Fibroblast of lung (primary cell): ENCODE results near the gene A1BG.

Experiments used
- EZH2 ChIP-seq: IDR thresholded peaks from 2 replicates; pipeline ENCODE4 v1.5.1; 2012; ENCODE audit warnings: low read length, control low read depth, mild to moderate bottlenecking; ENCODE audit errors: missing control alignments
- TF ChIP-seq, protein P1 (sequence below), 2 donors: IDR thresholded peaks in 1 of 2; conservative IDR thresholded peaks in 1 of 2; 1 replicate in 1 of 2; 2 replicates in 1 of 2; pipeline ENCODE4 v1.5.1; 2011 to 2012; ENCODE audit warnings: low read length in 2 of 2, control low read depth in 1 of 2, inconsistent platforms in 1 of 2, low read depth in 1 of 2, mild to moderate bottlenecking in 1 of 2

DNA sequence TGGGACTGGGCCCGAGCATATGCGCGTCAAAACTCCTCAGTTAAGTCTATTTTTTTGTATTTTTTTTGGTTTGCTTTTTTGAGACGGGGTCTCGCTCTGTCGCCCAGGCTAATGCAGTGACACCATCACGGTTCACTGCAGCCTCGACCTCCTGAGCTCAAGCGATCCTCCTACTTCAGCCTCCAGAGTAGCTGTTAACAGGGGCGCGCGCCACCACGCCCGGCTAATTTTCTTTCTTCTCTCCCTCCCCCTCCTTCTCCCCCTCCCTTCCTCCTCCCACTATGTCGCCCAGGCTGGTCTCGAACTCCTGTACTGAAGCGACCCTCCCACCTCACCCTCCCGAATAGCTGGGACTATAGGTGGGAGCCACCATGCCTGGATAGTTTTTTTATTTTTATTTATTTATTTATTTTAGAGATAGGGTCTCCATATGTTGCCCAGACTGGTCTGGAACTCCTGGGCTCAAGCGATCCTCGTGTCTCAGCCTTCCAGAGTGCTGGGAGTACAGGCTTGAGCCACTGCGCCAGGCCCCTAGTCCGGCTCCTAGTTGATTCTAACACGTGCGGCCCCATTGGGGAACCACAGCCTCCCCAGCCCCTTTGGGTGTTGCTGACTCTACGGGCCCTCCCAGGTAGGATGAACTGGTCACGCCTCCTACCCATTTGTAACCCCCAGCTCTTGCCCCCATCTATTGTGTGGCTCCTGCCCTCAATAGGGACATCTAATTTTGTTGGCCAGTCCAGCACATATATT, 28.3 kb upstream of the A1BG start:
- TF ChIP-seq, protein P1, sequence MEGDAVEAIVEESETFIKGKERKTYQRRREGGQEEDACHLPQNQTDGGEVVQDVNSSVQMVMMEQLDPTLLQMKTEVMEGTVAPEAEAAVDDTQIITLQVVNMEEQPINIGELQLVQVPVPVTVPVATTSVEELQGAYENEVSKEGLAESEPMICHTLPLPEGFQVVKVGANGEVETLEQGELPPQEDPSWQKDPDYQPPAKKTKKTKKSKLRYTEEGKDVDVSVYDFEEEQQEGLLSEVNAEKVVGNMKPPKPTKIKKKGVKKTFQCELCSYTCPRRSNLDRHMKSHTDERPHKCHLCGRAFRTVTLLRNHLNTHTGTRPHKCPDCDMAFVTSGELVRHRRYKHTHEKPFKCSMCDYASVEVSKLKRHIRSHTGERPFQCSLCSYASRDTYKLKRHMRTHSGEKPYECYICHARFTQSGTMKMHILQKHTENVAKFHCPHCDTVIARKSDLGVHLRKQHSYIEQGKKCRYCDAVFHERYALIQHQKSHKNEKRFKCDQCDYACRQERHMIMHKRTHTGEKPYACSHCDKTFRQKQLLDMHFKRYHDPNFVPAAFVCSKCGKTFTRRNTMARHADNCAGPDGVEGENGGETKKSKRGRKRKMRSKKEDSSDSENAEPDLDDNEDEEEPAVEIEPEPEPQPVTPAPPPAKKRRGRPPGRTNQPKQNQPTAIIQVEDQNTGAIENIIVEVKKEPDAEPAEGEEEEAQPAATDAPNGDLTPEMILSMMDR (conservative IDR thresholded peaks at IDR 0.05 in 1 of 2, IDR thresholded peaks at IDR 0.05 in 1 of 2; ENCODE audit: low read depth in 1 of 2, low read length in 2 of 2): no peak
- no peak for TF ChIP-seq EZH2
